Astrocyte of the cerebellum (primary cell): ENCODE data around the gene MUC13.
A peak's percentile ranks its signal among the peaks of the same experiment; 100 is the strongest.

Experiments used
- DNase-seq: peaks from one replicate; pipeline ENCODE4 v3.0.0-alpha.2; 2011; ENCODE audit warnings: low read depth
- H3K4me3 ChIP-seq: 2 replicates; pipeline ENCODE4 v1.5.1; 2011; ENCODE audit warnings: mild to moderate bottlenecking, low read depth, low read length, moderate library complexity
- in situ Hi-C: cut with HindIII; loops from 2 replicates; pipeline ENCODE4 v1.10.0; 2017; ENCODE audit warnings: low sequenced_read_pairs
- TF ChIP-seq, protein P1 (sequence below): IDR thresholded peaks from 2 replicates; pipeline ENCODE4 v1.5.1; 2012; ENCODE audit warnings: low read length, low read depth, moderate library complexity, mild to moderate bottlenecking; ENCODE audit errors: missing control alignments

Gene MUC13

GRCh38 chr3:124937049-124937448, 2.5 kb upstream of the MUC13 start:
- H3K4me3 ChIP-seq, result no peak overlapping the region
- TF ChIP-seq, protein P1, sequence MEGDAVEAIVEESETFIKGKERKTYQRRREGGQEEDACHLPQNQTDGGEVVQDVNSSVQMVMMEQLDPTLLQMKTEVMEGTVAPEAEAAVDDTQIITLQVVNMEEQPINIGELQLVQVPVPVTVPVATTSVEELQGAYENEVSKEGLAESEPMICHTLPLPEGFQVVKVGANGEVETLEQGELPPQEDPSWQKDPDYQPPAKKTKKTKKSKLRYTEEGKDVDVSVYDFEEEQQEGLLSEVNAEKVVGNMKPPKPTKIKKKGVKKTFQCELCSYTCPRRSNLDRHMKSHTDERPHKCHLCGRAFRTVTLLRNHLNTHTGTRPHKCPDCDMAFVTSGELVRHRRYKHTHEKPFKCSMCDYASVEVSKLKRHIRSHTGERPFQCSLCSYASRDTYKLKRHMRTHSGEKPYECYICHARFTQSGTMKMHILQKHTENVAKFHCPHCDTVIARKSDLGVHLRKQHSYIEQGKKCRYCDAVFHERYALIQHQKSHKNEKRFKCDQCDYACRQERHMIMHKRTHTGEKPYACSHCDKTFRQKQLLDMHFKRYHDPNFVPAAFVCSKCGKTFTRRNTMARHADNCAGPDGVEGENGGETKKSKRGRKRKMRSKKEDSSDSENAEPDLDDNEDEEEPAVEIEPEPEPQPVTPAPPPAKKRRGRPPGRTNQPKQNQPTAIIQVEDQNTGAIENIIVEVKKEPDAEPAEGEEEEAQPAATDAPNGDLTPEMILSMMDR, result no peak
- DNase-seq, result no peak
- in situ Hi-C loops, result loop anchor here (10.0 kb wide), 1 partner anchor 498 kb away; no protein-coding TSS in a partner anchor

- TF ChIP-seq, protein P1, result no peak
- in situ Hi-C loops, result loop anchor here (10.0 kb wide), 1 partner anchor 499 kb away; no protein-coding TSS in a partner anchor
- no peak for DNase-seq
- no peak overlapping the region for H3K4me3 ChIP-seq
These were observed 1.4 kb upstream of the MUC13 start for GRCh38 chr3:124935794-124936542.

DNA sequence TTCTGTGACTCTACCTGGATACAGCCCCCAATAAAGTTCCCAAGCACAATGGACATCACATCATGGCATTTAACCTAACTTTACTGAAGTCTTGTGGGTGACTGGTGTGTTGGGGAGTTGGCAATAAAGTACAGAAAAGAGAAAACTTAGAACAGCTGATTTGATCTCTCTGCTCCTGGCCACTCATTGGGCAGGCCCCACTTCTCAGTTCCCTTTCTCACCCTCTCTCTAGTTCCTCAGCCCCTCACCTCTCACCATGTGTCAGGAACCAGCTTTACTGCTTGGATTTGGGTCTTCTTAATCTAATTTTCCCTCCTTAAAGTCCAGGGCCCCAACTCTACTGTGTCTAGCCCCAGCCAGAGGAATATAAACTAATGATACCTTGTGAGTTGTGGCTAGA, 713 bp upstream of the MUC13 start:
- no peak for DNase-seq
- in situ Hi-C loops, result loop anchor here (10.0 kb wide), 1 partner anchor 500 kb away; no protein-coding TSS in a partner anchor
- H3K4me3 ChIP-seq, result no peak overlapping the region
- TF ChIP-seq, protein P1, result no peak

- TF ChIP-seq, protein P1, result peak; percentile 80
- DNase-seq, result peak; percentile 53
- in situ Hi-C loops, result no loop called here
- no peak overlapping the region for H3K4me3 ChIP-seq
These were observed 6.0 kb downstream of the MUC13 start for GRCh38 chr3:124928333-124929202.

DNA sequence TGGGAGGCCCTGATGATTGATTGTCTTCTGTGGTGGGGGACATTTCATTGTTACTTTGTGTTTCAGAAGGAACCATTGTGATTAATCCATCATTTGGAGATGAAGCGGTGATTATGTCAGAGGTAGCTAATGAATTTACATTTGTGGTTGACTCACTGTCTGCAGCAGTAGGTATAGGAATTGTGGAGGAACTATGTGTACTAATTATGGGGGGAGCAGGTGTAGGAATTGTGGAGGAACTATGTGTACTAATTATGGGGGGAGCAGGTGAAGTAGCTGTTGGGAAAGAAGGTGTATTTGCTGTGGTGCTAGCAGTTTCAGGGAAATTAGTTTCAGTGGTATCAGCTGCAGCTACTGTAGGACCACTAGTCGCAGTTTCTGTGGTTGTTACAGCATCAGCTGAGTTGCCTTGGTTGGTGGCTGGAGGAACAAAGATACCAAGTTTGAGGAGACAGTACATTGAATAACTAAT, 6.9 kb downstream of the MUC13 start:
- H3K4me3 ChIP-seq, result no peak overlapping the region
- no peak for DNase-seq
- TF ChIP-seq, protein P1, result no peak
- in situ Hi-C loops, result no loop called here

DNA sequence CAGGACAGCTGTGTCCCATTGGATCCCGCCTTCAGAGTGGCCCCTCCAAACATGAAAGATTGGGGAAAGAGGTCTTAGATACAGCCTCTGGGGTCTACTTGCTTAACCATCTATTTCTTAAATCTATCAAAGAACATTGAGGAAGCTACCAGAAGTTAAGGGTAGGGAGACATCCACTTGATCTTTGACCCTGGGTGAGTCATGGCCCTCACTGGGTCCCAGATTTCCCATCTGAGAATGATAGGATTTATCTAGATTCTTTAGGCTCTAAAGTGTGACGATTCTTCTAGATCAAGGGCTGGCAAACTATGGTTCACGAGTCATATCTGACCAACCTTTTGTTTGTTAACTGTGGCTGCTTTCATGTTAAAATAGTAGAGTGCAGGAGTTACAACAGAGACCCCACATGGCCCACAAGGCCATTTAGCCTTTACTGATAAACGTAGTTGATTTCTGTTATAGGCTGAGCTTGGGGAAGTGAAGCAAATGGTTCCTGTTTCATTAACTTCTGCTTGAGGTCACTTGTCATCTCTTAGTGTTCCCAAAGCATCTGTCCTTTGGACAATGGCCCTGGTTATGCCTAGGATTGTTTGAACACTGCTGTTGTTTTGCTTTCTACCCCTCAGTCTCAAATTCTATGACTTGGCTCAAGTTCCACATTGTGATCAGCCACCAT, 8.0 kb downstream of the MUC13 start:
- H3K4me3 ChIP-seq, result no peak overlapping the region
- in situ Hi-C loops, result no loop called here
- DNase-seq, result no peak
- TF ChIP-seq, protein P1, result no peak
